Measurements from ENCODE around the gene BPIFB3. TPM values are rescaled to one million over a fixed set of nuclear protein-coding genes. Genes with fewer than 3 reads are reported as not detected.

Gene BPIFB3
- total RNA-seq, 1 donor: not detected

DNA sequence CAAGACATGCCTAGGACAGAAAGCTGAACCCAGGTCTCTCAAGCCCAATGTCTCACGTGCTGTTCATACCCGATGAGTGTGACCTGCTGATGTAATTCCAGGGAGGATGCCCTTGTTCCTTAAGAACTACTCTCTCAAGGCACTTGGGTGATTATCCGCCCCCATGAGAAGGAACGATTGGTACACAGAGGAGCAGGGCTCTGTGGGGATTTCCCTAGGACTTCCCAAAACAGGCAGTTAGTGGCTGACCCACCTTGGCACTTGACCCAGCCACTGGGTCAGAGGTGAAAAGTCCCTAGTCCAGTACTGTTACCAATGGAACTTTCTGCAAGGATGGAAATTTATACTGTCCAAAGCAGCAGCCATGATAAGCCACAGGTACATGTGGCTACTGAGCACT is 31.4 kb upstream of the BPIFB3 start:
- H3K4me3 ChIP-seq (ENCODE audit: low read depth, low read length): no peak overlapping the region
- DNase-seq (ENCODE audit: low read depth): no peak
- TF ChIP-seq, protein P1, sequence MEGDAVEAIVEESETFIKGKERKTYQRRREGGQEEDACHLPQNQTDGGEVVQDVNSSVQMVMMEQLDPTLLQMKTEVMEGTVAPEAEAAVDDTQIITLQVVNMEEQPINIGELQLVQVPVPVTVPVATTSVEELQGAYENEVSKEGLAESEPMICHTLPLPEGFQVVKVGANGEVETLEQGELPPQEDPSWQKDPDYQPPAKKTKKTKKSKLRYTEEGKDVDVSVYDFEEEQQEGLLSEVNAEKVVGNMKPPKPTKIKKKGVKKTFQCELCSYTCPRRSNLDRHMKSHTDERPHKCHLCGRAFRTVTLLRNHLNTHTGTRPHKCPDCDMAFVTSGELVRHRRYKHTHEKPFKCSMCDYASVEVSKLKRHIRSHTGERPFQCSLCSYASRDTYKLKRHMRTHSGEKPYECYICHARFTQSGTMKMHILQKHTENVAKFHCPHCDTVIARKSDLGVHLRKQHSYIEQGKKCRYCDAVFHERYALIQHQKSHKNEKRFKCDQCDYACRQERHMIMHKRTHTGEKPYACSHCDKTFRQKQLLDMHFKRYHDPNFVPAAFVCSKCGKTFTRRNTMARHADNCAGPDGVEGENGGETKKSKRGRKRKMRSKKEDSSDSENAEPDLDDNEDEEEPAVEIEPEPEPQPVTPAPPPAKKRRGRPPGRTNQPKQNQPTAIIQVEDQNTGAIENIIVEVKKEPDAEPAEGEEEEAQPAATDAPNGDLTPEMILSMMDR (IDR thresholded peaks at IDR 0.05; ENCODE audit: insufficient read depth, low read length): no peak

DNA sequence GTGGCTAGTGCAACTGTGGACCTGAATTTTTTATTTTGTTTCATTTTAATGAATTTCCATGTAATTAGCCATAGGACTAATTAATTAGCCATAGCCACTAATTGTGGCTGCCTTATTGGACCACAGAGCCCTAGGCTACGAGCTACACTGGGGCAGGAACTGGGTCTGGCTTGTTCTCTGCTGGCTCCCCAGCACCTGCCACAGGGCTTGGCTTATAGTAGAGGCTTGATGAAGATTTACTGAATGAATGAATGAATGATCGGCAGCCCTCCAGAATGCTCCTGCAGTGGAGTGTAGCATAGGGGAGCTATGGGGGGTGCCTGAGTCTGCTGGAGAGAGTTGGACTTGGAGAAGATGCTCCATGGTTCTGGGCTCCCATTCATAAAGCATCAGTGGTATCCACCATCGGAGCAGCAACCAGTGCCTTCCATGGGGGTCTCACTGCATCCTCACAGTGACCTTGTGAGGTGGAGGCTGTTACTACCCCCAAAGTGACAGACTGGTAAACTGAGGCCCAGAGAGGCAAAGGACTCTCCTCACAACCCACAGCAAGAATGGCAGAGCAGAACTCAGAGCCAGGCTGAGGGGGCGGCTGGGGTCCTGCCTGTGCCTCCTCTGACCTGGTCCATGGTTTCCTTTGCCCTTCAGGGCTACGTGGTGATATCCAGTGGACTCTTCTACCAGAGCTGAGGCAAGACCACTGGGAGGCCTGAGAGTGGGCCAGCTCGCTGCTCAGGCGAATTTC is 30.8 kb upstream of the BPIFB3 start:
- H3K4me3 ChIP-seq (ENCODE audit: low read depth, low read length): no peak overlapping the region
- no peak for DNase-seq (ENCODE audit: low read depth)
- TF ChIP-seq, protein P1 (IDR thresholded peaks at IDR 0.05; ENCODE audit: insufficient read depth, low read length): no peak

DNA sequence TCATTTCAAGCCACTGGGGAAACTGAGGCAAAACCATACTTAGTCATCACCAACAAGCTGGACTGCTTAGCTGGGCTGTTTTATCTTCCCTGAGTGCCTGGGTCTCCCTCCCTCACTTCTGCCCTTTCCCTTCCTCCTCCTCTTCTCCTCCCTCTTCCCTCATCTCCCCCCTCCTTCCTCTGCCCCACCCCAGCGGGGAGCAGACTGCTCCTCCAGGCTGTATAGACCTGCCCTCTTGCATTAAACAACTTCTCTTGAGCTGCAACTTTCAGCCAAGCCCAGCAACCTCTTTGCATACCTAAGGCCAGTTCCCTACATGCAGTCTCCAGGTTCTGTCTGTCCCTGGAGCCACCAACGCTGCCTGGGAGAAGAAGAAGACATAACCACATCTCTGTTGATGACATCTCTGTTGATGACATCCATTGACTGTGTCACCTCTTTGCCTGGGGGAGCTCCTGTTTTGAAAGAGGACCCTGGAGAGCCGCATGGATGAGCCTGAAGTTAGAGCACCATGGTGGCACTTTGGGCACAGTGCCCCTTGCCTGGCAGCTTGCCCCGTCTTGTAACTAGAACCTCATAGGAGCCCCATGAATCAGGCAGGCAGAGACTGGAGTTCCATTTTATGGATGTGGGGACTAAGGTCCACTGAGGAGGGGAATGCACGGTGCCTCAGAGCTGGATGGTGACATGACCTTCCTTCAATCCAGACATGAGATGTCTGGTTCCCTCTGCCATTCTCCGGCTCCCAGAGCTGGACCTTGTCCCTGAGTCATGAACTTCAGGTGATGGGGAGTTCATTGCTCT is 30.1 kb upstream of the BPIFB3 start:
- no peak for DNase-seq (ENCODE audit: low read depth)
- TF ChIP-seq, protein P1 (IDR thresholded peaks at IDR 0.05; ENCODE audit: insufficient read depth, low read length): no peak
- H3K4me3 ChIP-seq (ENCODE audit: low read depth, low read length): no peak overlapping the region

DNA sequence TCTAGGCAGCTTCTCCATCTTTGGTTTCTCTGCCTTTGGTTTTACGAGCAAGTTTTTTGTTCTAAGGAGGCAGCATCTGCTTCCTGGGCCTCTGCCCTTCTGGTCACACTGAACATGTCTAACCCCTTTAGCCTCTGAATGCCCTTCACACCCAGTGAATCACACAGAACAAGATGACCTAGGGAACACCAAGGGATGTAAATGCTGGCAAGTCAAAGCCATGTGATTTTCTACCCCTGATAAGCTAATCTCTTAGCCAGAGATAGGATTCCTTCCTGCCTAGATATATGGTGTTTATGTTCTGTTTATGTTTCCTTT is 29.5 kb upstream of the BPIFB3 start:
- TF ChIP-seq, protein P1 (IDR thresholded peaks at IDR 0.05; ENCODE audit: insufficient read depth, low read length): no peak
- H3K4me3 ChIP-seq (ENCODE audit: low read depth, low read length): no peak overlapping the region
- no peak for DNase-seq (ENCODE audit: low read depth)

DNA sequence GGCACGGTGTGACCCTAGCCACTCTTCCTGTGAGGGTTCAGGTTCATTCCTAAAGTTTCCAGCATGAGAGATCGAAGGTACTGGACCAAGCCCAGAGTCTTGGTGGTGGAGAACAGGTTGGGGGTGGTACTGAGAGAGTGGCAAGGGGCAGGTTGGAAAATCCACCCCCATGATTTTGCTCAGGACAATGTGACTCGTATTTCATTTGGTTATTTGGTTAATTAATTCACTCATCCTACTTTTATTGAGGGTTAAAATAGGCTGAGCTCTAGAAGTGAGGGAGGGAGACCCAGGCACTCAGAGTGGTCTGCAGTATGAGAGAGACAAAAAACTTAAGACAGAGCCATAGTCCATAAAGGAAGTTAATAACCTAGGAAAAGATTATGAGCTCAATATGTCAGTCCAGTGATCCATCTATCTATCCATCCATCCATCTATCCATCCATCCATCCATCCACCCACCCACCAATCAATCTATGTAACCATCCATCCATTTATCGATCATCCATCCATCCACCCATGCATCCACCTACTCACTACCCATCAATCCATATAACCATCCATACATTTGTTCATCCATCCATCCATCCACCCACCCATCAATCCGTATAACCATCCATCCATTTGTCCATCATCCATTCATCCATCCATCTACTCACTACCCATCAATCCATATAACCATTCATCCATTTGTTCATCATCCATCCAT is 28.9 kb upstream of the BPIFB3 start:
- DNase-seq (ENCODE audit: low read depth): no peak
- TF ChIP-seq, protein P1 (IDR thresholded peaks at IDR 0.05; ENCODE audit: insufficient read depth, low read length): no peak
- no peak overlapping the region for H3K4me3 ChIP-seq (ENCODE audit: low read depth, low read length)

DNA sequence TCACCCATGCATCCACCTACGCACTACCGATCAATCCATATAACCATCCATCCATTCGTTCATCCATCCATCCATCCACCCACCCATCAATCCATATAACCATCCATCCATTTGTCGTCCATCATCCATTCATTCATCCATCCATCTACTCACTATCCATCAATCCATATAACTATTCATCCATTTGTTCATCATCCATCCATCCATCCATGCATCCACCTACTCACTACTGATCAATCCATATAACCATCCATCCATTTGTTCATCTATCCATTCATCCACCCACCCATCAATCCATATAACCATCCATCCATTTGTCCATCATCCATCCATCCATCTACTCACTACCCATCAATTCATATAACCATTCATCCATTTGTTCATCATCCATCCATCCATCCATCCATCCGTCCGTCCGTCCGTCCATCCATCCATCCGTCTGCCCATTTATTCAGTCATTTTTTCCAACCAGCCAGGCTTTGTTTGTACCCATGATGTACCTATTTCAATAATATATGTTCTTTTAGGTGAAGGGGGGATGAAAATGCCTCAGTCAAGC is 28.3 kb upstream of the BPIFB3 start:
- TF ChIP-seq, protein P1 (IDR thresholded peaks at IDR 0.05; ENCODE audit: insufficient read depth, low read length): no peak
- no peak for DNase-seq (ENCODE audit: low read depth)
- no peak overlapping the region for H3K4me3 ChIP-seq (ENCODE audit: low read depth, low read length)

Data from fibroblast of the aortic adventitia (primary cell).